ENCODE results near the gene TCL1B. TPM values are rescaled to one million over a fixed set of nuclear protein-coding genes. Genes with fewer than 3 reads are reported as not detected.

Gene TCL1B
- total and polyA plus RNA-seq, 2 donors (not counting 3 experiments of a cell fraction or from before 2014, with no cell fraction given), result not detected

DNA sequence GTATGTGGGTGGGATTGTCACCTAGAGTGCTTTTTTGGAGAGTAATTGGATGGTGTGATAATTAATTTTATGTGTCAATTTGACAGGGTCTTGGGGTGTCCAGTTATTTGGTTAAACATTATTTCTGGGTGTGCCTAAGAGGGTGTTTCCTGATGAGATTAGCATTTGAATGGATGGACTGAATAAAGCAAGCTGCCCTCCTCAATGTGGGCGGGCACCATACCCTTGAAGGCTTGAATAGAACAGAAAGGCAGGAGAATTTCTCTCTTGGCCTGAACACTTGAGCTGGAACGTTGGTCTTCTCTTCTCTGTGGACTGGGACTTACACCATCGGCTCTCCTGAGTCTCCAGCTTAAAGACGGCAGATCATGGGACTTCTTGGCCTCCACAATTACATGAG, 28.8 kb upstream of the TCL1B start:
- Histone ChIP-seq H3K79me2 (ENCODE audit: control insufficient read depth, insufficient read depth, low read length) (no peaks in the 10 kb centered on the region), H4K20me1 (replicated peaks; ENCODE audit: control insufficient read depth, extremely low read depth, insufficient read depth, low read length) (no peaks in the 10 kb centered on the region), H3K27ac (ENCODE audit: insufficient read depth, low read depth, low read length) (no peak overlapping the region), H3K9me1 (replicated peaks; ENCODE audit: control insufficient read depth, extremely low read depth, insufficient read depth, low read length) (no peaks in the 10 kb centered on the region), H3K4me2 (ENCODE audit: insufficient read depth, low read length) (no peak overlapping the region), H3K4me1 (ENCODE audit: control insufficient read depth, extremely low read depth, insufficient read depth, low read length) (no peaks in the 10 kb centered on the region), H3K4me3 (replicated peaks in 1 of 3; ENCODE audit: insufficient read depth in 1 of 3, low read depth in 1 of 3, low read length in 3 of 3) (no peak overlapping the region), H3K9ac (replicated peaks; ENCODE audit: extremely low read depth, insufficient read depth, low read length) (no peak overlapping the region), H3K36me3 (ENCODE audit: control insufficient read depth in 2 of 2, extremely low read depth in 1 of 2, insufficient read depth in 2 of 2, low read length in 2 of 2) (no peaks in the 10 kb centered on the region), H3K27me3 (ENCODE audit: control insufficient read depth in 2 of 2, insufficient read depth in 2 of 2, low read length in 2 of 2) (no peaks in the 10 kb centered on the region), H3K9me3 (replicated peaks; ENCODE audit: control insufficient read depth, insufficient read depth, low read length) (no peaks in the 10 kb centered on the region), H2AFZ (ENCODE audit: low read depth, low read length) (no peak overlapping the region)
- ChIA-PET POLR2A (no interaction called here), CTCF (no interaction called here)
- intact Hi-C loops (cut with micrococcal nuclease) (no loop called here), dilution Hi-C loops (cut with MboI; ENCODE audit: extremely low pct_ligation_motif_present, low sequenced_read_pairs) (no loop called here)
- TF ChIP-seq FOS (IDR thresholded peaks at IDR 0.05; ENCODE audit: borderline replicate concordance, insufficient read depth, low read length) (no peak), GATA2 (IDR thresholded peaks at IDR 0.05; ENCODE audit: insufficient read depth, insufficient read length, low read depth, low read length) (no peak), EZH2 (IDR thresholded peaks at IDR 0.05; ENCODE audit: borderline replicate concordance, low read depth, low read length, severe bottlenecking) (no peak), MYC (IDR thresholded peaks at IDR 0.05; ENCODE audit: low read depth, low read length) (no peak), POLR2AphosphoS5 (IDR thresholded peaks at IDR 0.05; ENCODE audit: insufficient read depth, low read depth, low read length) (no peak), POLR2A (IDR thresholded peaks at IDR 0.05; ENCODE audit: low read depth, low read length) (no peak), MAX (IDR thresholded peaks at IDR 0.05; ENCODE audit: insufficient read depth, insufficient read length) (no peak), JUN (IDR thresholded peaks at IDR 0.05; ENCODE audit: borderline replicate concordance, insufficient read depth, insufficient read length, low read depth) (no peak)
- TF ChIP-seq, protein P1, sequence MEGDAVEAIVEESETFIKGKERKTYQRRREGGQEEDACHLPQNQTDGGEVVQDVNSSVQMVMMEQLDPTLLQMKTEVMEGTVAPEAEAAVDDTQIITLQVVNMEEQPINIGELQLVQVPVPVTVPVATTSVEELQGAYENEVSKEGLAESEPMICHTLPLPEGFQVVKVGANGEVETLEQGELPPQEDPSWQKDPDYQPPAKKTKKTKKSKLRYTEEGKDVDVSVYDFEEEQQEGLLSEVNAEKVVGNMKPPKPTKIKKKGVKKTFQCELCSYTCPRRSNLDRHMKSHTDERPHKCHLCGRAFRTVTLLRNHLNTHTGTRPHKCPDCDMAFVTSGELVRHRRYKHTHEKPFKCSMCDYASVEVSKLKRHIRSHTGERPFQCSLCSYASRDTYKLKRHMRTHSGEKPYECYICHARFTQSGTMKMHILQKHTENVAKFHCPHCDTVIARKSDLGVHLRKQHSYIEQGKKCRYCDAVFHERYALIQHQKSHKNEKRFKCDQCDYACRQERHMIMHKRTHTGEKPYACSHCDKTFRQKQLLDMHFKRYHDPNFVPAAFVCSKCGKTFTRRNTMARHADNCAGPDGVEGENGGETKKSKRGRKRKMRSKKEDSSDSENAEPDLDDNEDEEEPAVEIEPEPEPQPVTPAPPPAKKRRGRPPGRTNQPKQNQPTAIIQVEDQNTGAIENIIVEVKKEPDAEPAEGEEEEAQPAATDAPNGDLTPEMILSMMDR (IDR thresholded peaks at IDR 0.05; ENCODE audit: extremely low read depth in 1 of 2, insufficient read depth in 1 of 2, low read depth in 1 of 2, low read length in 2 of 2), result no peak
- DNase-seq (ENCODE audit: low read depth, low spot score) (no peak), FAIRE-seq (no peak)
- no TSS peak for BruUV-seq (replicated peaks)

Data from endothelial cell of umbilical vein (primary cell).